ENCODE measurements around the gene KDM3B. TPM values are rescaled to one million over a fixed set of nuclear protein-coding genes. Genes with fewer than 3 reads are reported as not detected.
A peak's percentile ranks its signal among the peaks of the same experiment; 100 is the strongest.

Gene KDM3B
- total RNA-seq, 2 experiments from 2014 or later, result 53.1 to 55.0 TPM

- ChIA-PET CTCF (interaction anchor here (13.0 kb wide), 1 partner anchor 15 kb away, joined by 430 read pairs; the partner anchor contains the start of gene KDM3B), POLR2A (interaction anchor here (1.0 to 5.9 kb wide), 5 partner anchors 15 to 1428 kb away, joined by 3 to 113 read pairs (median 5); partner anchors contain the start of genes ETF1, KDM3B and KIF20A)
- Mint-ChIP-seq H3K27me3 (ENCODE audit: low read depth) (no peaks in the 10 kb centered on the region), H3K36me3 (ENCODE audit: low read depth) (peaks cover 17% of the 10 kb centered on the region), H3K4me1 (ENCODE audit: low read depth) (peaks cover 45% of the 10 kb centered on the region), H3K27ac (peak overlapping the region; percentile 100), H3K9me3 (ENCODE audit: insufficient read depth) (no peaks in the 10 kb centered on the region), H3K4me3 (peak overlapping the region; percentile 80)
- DNase-seq (no peak), ATAC-seq (peak; percentile 9)
Measured at GRCh38 chr5:138336952-138337684, 15.4 kb upstream of the KDM3B start.

- Mint-ChIP-seq H3K9me3 (ENCODE audit: insufficient read depth) (no peaks in the 10 kb centered on the region), H3K36me3 (ENCODE audit: low read depth) (peaks cover 17% of the 10 kb centered on the region), H3K27ac (peak within 1 kb of the TSS; percentile 100), H3K4me3 (peak within 1 kb of the TSS; percentile 80), H3K27me3 (ENCODE audit: low read depth) (no peaks in the 10 kb centered on the region), H3K4me1 (ENCODE audit: low read depth) (peaks cover 40% of the 10 kb centered on the region)
- peak; percentile 93 for DNase-seq
- CTCF ChIA-PET, result interaction anchor here (13.0 kb wide), 1 partner anchor 15 kb away, joined by 430 read pairs; the partner anchor contains the start of gene KDM3B
- POLR2A ChIA-PET, result interaction anchor here (0.7 to 5.9 kb wide), 9 partner anchors 9 to 1427 kb away, joined by 3 to 113 read pairs (median 3); partner anchors contain the start of genes ETF1, FAM13B, HSPA9 and KDM3B
- ATAC-seq, result peak; percentile 88
Measured at GRCh38 chr5:138337685-138338410, 14.6 kb upstream of the KDM3B start, which contains the start of gene FAM53C. Gene FAM53C (plus strand): TSS chr5:138338266. CDS start chr5:138341336, 3,070 bp downstream.

GRCh38 chr5:138338411-138339090 lies 13.9 kb upstream of the KDM3B start:
- ATAC-seq (peak; percentile 11), DNase-seq (no peak)
- no peaks in the 10 kb centered on the region for H3K9me3 Mint-ChIP-seq (ENCODE audit: insufficient read depth)
- H3K36me3 Mint-ChIP-seq (ENCODE audit: low read depth), result peaks cover 20% of the 10 kb centered on the region
- ChIA-PET POLR2A (interaction anchor here (0.7 to 5.9 kb wide), 7 partner anchors 9 to 306 kb away, joined by 3 to 113 read pairs (median 3); partner anchors contain the start of genes ETF1, FAM13B, HSPA9 and KDM3B), CTCF (interaction anchor here (13.0 kb wide), 1 partner anchor 14 kb away, joined by 430 read pairs; the partner anchor contains the start of gene KDM3B)
- peaks cover 39% of the 10 kb centered on the region for H3K4me1 Mint-ChIP-seq (ENCODE audit: low read depth)
- peak overlapping the region; percentile 87 for H3K27ac Mint-ChIP-seq
- no peaks in the 10 kb centered on the region for H3K27me3 Mint-ChIP-seq (ENCODE audit: low read depth)
- peak overlapping the region; percentile 80 for H3K4me3 Mint-ChIP-seq

- POLR2A ChIA-PET, result interaction anchor here (1.1 to 5.9 kb wide), 2 partner anchors 8 to 13 kb away, joined by 3 to 113 read pairs; partner anchors contain the start of gene KDM3B
- H3K36me3 Mint-ChIP-seq (ENCODE audit: low read depth), result peaks cover 25% of the 10 kb centered on the region
- no peak for ATAC-seq
- H3K4me3 Mint-ChIP-seq, result peak overlapping the region; percentile 80
- H3K27me3 Mint-ChIP-seq (ENCODE audit: low read depth), result no peaks in the 10 kb centered on the region
- peaks cover 39% of the 10 kb centered on the region for H3K4me1 Mint-ChIP-seq (ENCODE audit: low read depth)
- DNase-seq, result no peak
- H3K27ac Mint-ChIP-seq, result peak overlapping the region; percentile 87
- H3K9me3 Mint-ChIP-seq (ENCODE audit: insufficient read depth), result no peaks in the 10 kb centered on the region
- CTCF ChIA-PET, result interaction anchor here (13.0 kb wide), 1 partner anchor 13 kb away, joined by 430 read pairs; the partner anchor contains the start of gene KDM3B
Measured at GRCh38 chr5:138339091-138339456, 13.4 kb upstream of the KDM3B start.

- H3K27ac Mint-ChIP-seq, result peak overlapping the region; percentile 87
- CTCF ChIA-PET, result interaction anchor here (1.3 to 13.0 kb wide), 2 partner anchors 8 to 13 kb away, joined by 4 to 430 read pairs; partner anchors contain the start of genes CDC25C and KDM3B
- no peaks in the 10 kb centered on the region for H3K9me3 Mint-ChIP-seq (ENCODE audit: insufficient read depth)
- no peak for ATAC-seq
- DNase-seq, result no peak
- POLR2A ChIA-PET, result interaction anchor here (5.9 kb wide), 1 partner anchor 13 kb away, joined by 113 read pairs; the partner anchor contains the start of gene KDM3B
- peak overlapping the region; percentile 80 for H3K4me3 Mint-ChIP-seq
- H3K27me3 Mint-ChIP-seq (ENCODE audit: low read depth), result no peaks in the 10 kb centered on the region
- peaks cover 28% of the 10 kb centered on the region for H3K36me3 Mint-ChIP-seq (ENCODE audit: low read depth)
- peaks cover 39% of the 10 kb centered on the region for H3K4me1 Mint-ChIP-seq (ENCODE audit: low read depth)
Measured at GRCh38 chr5:138339464-138339863, 13.0 kb upstream of the KDM3B start.

- H3K36me3 Mint-ChIP-seq (ENCODE audit: low read depth), result peaks cover 32% of the 10 kb centered on the region
- ATAC-seq (no peak), DNase-seq (no peak)
- H3K9me3 Mint-ChIP-seq (ENCODE audit: insufficient read depth), result no peaks in the 10 kb centered on the region
- peaks cover 39% of the 10 kb centered on the region for H3K4me1 Mint-ChIP-seq (ENCODE audit: low read depth)
- peak overlapping the region; percentile 87 for H3K27ac Mint-ChIP-seq
- H3K4me3 Mint-ChIP-seq, result peak overlapping the region; percentile 80
- CTCF ChIA-PET, result interaction anchor here (1.3 to 13.0 kb wide), 2 partner anchors 9 to 12 kb away, joined by 4 to 430 read pairs; partner anchors contain the start of genes CDC25C and KDM3B
- POLR2A ChIA-PET, result interaction anchor here (5.9 kb wide), 1 partner anchor 12 kb away, joined by 113 read pairs; the partner anchor contains the start of gene KDM3B
- no peaks in the 10 kb centered on the region for H3K27me3 Mint-ChIP-seq (ENCODE audit: low read depth)
Measured at GRCh38 chr5:138340008-138340407, 12.5 kb upstream of the KDM3B start.

GRCh38 chr5:138344887-138345622 lies 7.4 kb upstream of the KDM3B start:
- no peak overlapping the region for H3K27ac Mint-ChIP-seq
- DNase-seq, result no peak
- no peaks in the 10 kb centered on the region for H3K9me3 Mint-ChIP-seq (ENCODE audit: insufficient read depth)
- peaks cover 17% of the 10 kb centered on the region for H3K4me1 Mint-ChIP-seq (ENCODE audit: low read depth)
- H3K36me3 Mint-ChIP-seq (ENCODE audit: low read depth), result peaks cover 52% of the 10 kb centered on the region
- no peak overlapping the region for H3K4me3 Mint-ChIP-seq
- no peaks in the 10 kb centered on the region for H3K27me3 Mint-ChIP-seq (ENCODE audit: low read depth)
- no peak for ATAC-seq
- ChIA-PET POLR2A (interaction anchor here (0.9 kb wide), 1 partner anchor 187 kb away, joined by 6 read pairs; no protein-coding TSS in a partner anchor), CTCF (interaction anchor here (0.9 to 1.0 kb wide), 2 partner anchors 8 to 13 kb away, joined by 4 to 6 read pairs; no protein-coding TSS in a partner anchor)

GRCh38 chr5:138346889-138347288 lies 5.6 kb upstream of the KDM3B start:
- CTCF ChIA-PET, result no interaction called here
- H3K4me1 Mint-ChIP-seq (ENCODE audit: low read depth), result peaks cover 17% of the 10 kb centered on the region

GRCh38 chr5:138349852-138350562 lies 2.5 kb upstream of the KDM3B start:
- no peaks in the 10 kb centered on the region for H3K27me3 Mint-ChIP-seq (ENCODE audit: low read depth)
- H3K4me1 Mint-ChIP-seq (ENCODE audit: low read depth), result peaks cover 36% of the 10 kb centered on the region
- DNase-seq (no peak), ATAC-seq (no peak)
- ChIA-PET CTCF (interaction anchor here (0.8 to 7.3 kb wide), 5 partner anchors 14 to 104 kb away, joined by 3 to 430 read pairs (median 3); partner anchors contain the start of genes CDC25C and FAM53C), POLR2A (interaction anchor here (6.9 kb wide), 1 partner anchor 11 kb away, joined by 113 read pairs; the partner anchor contains the start of gene FAM53C)
- H3K27ac Mint-ChIP-seq, result no peak overlapping the region
- H3K36me3 Mint-ChIP-seq (ENCODE audit: low read depth), result peaks cover 49% of the 10 kb centered on the region
- H3K9me3 Mint-ChIP-seq (ENCODE audit: insufficient read depth), result peaks cover 7% of the 10 kb centered on the region
- H3K4me3 Mint-ChIP-seq, result no peak overlapping the region

More at GRCh38 chr5:138346889-138347288, 5.6 kb upstream of the KDM3B start:
- Mint-ChIP-seq H3K4me3 (no peak overlapping the region), H3K36me3 (ENCODE audit: low read depth) (peaks cover 54% of the 10 kb centered on the region), H3K9me3 (ENCODE audit: insufficient read depth) (peaks cover 3% of the 10 kb centered on the region), H3K27me3 (ENCODE audit: low read depth) (no peaks in the 10 kb centered on the region), H3K27ac (no peak overlapping the region)
- POLR2A ChIA-PET, result interaction anchor here (0.6 to 0.8 kb wide), 2 partner anchors 8 to 39 kb away, joined by 3 read pairs; partner anchors contain the start of gene FAM53C
- ATAC-seq (no peak), DNase-seq (no peak)

- peaks cover 42% of the 10 kb centered on the region for H3K4me1 Mint-ChIP-seq (ENCODE audit: low read depth)
- ChIA-PET CTCF (interaction anchor here (0.8 to 7.3 kb wide), 7 partner anchors 14 to 172 kb away, joined by 3 to 430 read pairs (median 3); partner anchors contain the start of genes BRD8, CDC25C, FAM53C and KIF20A), POLR2A (interaction anchor here (0.7 to 6.9 kb wide), 2 partner anchors 11 to 136 kb away, joined by 3 to 113 read pairs; partner anchors contain the start of gene FAM53C)
- H3K4me3 Mint-ChIP-seq, result no peak overlapping the region
- peaks cover 7% of the 10 kb centered on the region for H3K9me3 Mint-ChIP-seq (ENCODE audit: insufficient read depth)
- no peak for DNase-seq
- no peak overlapping the region for H3K27ac Mint-ChIP-seq
- ATAC-seq, result no peak
- peaks cover 47% of the 10 kb centered on the region for H3K36me3 Mint-ChIP-seq (ENCODE audit: low read depth)
- no peaks in the 10 kb centered on the region for H3K27me3 Mint-ChIP-seq (ENCODE audit: low read depth)
Measured at GRCh38 chr5:138350563-138350890, 2.0 kb upstream of the KDM3B start.
